Stimulated activated CD4-positive, alpha-beta T cell treated with anti-CD3 and anti-CD28 coated beads, TNF-alpha, amount 100 ng/mL, for 1 hour (primary cell): ENCODE measurements around the gene LSM11.
"Not testable (repeated sequence)": the region's sequence is repeated elsewhere in the genome, so short reads cannot be mapped to it uniquely, and the experiment has no call there.

Experiments
- DNase-seq, 3 donors: peaks; one replicate each; pipeline ENCODE4 v3.0.0-alpha.2; 2020; ENCODE audit warnings: low read depth in 3 of 3, low spot score in 1 of 3

Gene LSM11

GRCh38 chr5:157743163-157744050 is at the start of gene LSM11:
Gene LSM11 (plus strand): TSS chr5:157743712. CDS start chr5:157743751, 39 bp downstream.
- peak; percentile 74 to 93 (median 89) for DNase-seq

- DNase-seq = not testable (repeated sequence)
These were observed 49.7 kb upstream of the LSM11 start for GRCh38 chr5:157693816-157694215.

- DNase-seq = not testable (repeated sequence)
These were observed 47.4 kb upstream of the LSM11 start for GRCh38 chr5:157696154-157696553.

GRCh38 chr5:157698674-157699073 is 44.8 kb upstream of the LSM11 start:
- DNase-seq = not testable (repeated sequence)

- no peak for DNase-seq
These were observed 39.8 kb upstream of the LSM11 start for GRCh38 chr5:157703736-157704135.

- no peak for DNase-seq
These were observed 34.6 kb upstream of the LSM11 start for GRCh38 chr5:157708866-157709265.

- DNase-seq = no peak
These were observed 34.2 kb upstream of the LSM11 start for GRCh38 chr5:157709346-157709745.

GRCh38 chr5:157710431-157710830 is 33.1 kb upstream of the LSM11 start:
- DNase-seq = no peak

- DNase-seq = no peak
These were observed 32.6 kb upstream of the LSM11 start for GRCh38 chr5:157710882-157711281.

- no peak for DNase-seq
These were observed 29.5 kb upstream of the LSM11 start for GRCh38 chr5:157713830-157714595.

- no peak for DNase-seq
These were observed 29.0 kb upstream of the LSM11 start for GRCh38 chr5:157714596-157714864.

- DNase-seq = no peak
These were observed 25.0 kb upstream of the LSM11 start for GRCh38 chr5:157718519-157718918.

- DNase-seq = no peak
These were observed 24.3 kb upstream of the LSM11 start for GRCh38 chr5:157719245-157719644.

GRCh38 chr5:157721159-157721558 is 22.4 kb upstream of the LSM11 start:
- no peak for DNase-seq

- not testable (repeated sequence) for DNase-seq
These were observed 20.6 kb upstream of the LSM11 start for GRCh38 chr5:157722895-157723294.

GRCh38 chr5:157726607-157727006 is 16.9 kb upstream of the LSM11 start:
- not testable (repeated sequence) for DNase-seq

- not testable (repeated sequence) for DNase-seq
These were observed 15.7 kb upstream of the LSM11 start for GRCh38 chr5:157727858-157728257.

GRCh38 chr5:157729858-157730257 is 13.7 kb upstream of the LSM11 start:
- no peak for DNase-seq

GRCh38 chr5:157730900-157731271 is 12.6 kb upstream of the LSM11 start:
- DNase-seq = no peak

GRCh38 chr5:157731272-157732129 is 12.0 kb upstream of the LSM11 start, which contains the start of gene THG1L:
Gene THG1L (plus strand): TSS chr5:157731420. CDS start chr5:157731441, 21 bp downstream.
- peak; percentile 93 to 97 (median 96) for DNase-seq

GRCh38 chr5:157732130-157732514 is 11.4 kb upstream of the LSM11 start:
- no peak for DNase-seq
